Activated naive CD4-positive, alpha-beta T cell treated with Interleukin-2 at 50 U/mL for 16 hours (primary cell): ENCODE data around the gene PRAMEF25.
"Not testable (repeated sequence)": the region's sequence is repeated elsewhere in the genome, so short reads cannot be mapped to it uniquely, and the experiment has no call there.

ENCODE experiments used
- DNase-seq: peaks from one replicate; pipeline ENCODE4 v3.0.0-alpha.2; 2020

The PRAMEF25 gene

DNA sequence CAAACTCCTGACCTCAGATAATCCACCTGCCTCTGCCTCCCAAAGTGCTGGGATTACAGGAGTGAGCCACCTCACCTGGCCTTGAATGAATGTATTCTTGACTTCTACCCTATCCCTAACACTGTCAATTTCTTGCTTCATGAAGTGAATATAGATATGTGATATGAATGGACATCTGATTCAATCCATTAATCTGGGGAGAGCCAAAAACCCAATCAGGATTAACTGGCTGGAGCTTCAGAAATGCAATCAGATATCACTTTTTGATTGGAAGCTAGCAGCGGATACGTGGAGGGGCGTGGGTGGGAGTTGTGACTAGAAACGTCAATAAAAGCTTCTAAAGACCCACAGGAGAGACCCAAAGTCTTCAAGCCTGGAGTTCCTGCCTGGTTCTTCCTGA is at the start of gene PRAMEF25:
TSS of gene PRAMEF25 (plus strand) at position 301 of the 400 bp plus-strand sequence. CDS start 2,920 bp downstream, outside the sequence.
- DNase-seq: not testable (repeated sequence)

DNA sequence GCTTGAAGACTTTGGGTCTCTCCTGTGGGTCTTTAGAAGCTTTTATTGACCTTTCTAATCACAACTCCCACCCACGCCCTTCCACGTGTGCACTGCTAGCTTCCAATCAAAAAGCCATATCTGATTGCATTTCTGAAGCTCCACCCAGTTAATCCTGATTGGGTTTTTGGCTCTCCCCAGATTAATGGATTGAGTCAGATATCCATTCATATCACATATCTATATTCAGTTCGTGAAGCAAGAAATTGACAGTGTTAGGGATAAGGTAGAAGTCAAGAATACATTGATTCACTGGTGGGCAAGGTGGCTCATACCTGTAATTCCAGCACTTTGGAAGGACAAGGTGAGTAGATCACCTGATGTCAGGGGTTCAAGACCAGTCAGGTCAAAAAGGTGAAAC is 14.1 kb upstream of the PRAMEF25 start, which contains the start of gene PRAMEF27:
TSS of gene PRAMEF27 (minus strand) at position 101 of the 400 bp plus-strand sequence. CDS start 2,916 bp downstream, outside the sequence.
- DNase-seq: not testable (repeated sequence)

- DNase-seq: not testable (repeated sequence)
Observed at GRCh38 chr1:13116754-13117153, 46.2 kb downstream of the PRAMEF25 start, which contains the start of gene HNRNPCL2. TSS of gene HNRNPCL2 (minus strand) at chr1:13116854. CDS start at chr1:13116400, 454 bp downstream.
